GM21529 (cell line): ENCODE measurements around the gene PAX4.

Experiments
- ATAC-seq: cut with Tn5 transposase; IDR thresholded peaks from one replicate; pipeline ENCODE4 v1.9.1; 2021; ENCODE audit not compliant: unreplicated experiment

Gene PAX4

GRCh38 chr7:127618042-127618441 lies at the start of gene PAX4:
PAX4 (minus strand) TSS chr7:127618142; CDS start chr7:127615928, 2,214 bp downstream.
- ATAC-seq, result no peak

GRCh38 chr7:127667017-127667670 lies 49.2 kb upstream of the PAX4 start:
- peak; percentile 55 for ATAC-seq

- no peak for ATAC-seq
Observed at GRCh38 chr7:127666602-127667001, 48.7 kb upstream of the PAX4 start.

- ATAC-seq, result no peak
Observed at GRCh38 chr7:127665922-127666321, 48.0 kb upstream of the PAX4 start.

GRCh38 chr7:127658970-127659630 lies 41.2 kb upstream of the PAX4 start:
- no peak for ATAC-seq

- ATAC-seq, result no peak
Observed at GRCh38 chr7:127657500-127657899, 39.6 kb upstream of the PAX4 start.

- ATAC-seq, result no peak
Observed at GRCh38 chr7:127655720-127656119, 37.8 kb upstream of the PAX4 start.

- ATAC-seq, result no peak
Observed at GRCh38 chr7:127654404-127655394, 36.8 kb upstream of the PAX4 start.

GRCh38 chr7:127653396-127653795 lies 35.5 kb upstream of the PAX4 start:
- no peak for ATAC-seq

GRCh38 chr7:127652333-127653248 lies 34.6 kb upstream of the PAX4 start:
- peak; percentile 13 for ATAC-seq

- ATAC-seq, result peak; percentile 90
Observed at GRCh38 chr7:127651556-127652332, 33.8 kb upstream of the PAX4 start, which contains the start of gene SND1. SND1 (plus strand) TSS chr7:127652194; CDS start chr7:127652374, 180 bp downstream.

GRCh38 chr7:127650847-127651555 lies 33.1 kb upstream of the PAX4 start:
- ATAC-seq, result peak; percentile 1

GRCh38 chr7:127648986-127649385 lies 31.0 kb upstream of the PAX4 start:
- ATAC-seq, result no peak

GRCh38 chr7:127647636-127648035 lies 29.7 kb upstream of the PAX4 start:
- ATAC-seq, result no peak

GRCh38 chr7:127644484-127644883 lies 26.5 kb upstream of the PAX4 start:
- ATAC-seq, result no peak

GRCh38 chr7:127638197-127638596 lies 20.3 kb upstream of the PAX4 start:
- ATAC-seq, result no peak

GRCh38 chr7:127635659-127636285 lies 17.8 kb upstream of the PAX4 start:
- no peak for ATAC-seq

GRCh38 chr7:127632276-127632910 lies 14.5 kb upstream of the PAX4 start:
- no peak for ATAC-seq
